Measurements from ENCODE around the gene CLDND1.

- TF ChIP-seq POLR2A (IDR thresholded peaks at IDR 0.05) (no peak), CTCF (IDR thresholded peaks at IDR 0.05) (no peak)
Observed at GRCh38 chr3:98565237-98565643, 42.5 kb upstream of the CLDND1 start.

Measured in ovary (tissue), 3 donors.